Retinal pigment epithelial cell (primary cell): ENCODE measurements around the gene STAM.
"Not testable (repeated sequence)": the region's sequence is repeated elsewhere in the genome, so short reads cannot be mapped to it uniquely, and the experiment has no call there.

ENCODE experiments used
- DNase-seq: peaks from one replicate; pipeline ENCODE4 v3.0.0-alpha.2; 2010; ENCODE audit warnings: low read depth
- H3K4me3 ChIP-seq: 2 replicates; pipeline ENCODE4 v1.5.1; 2011; ENCODE audit warnings: mild to moderate bottlenecking, low read length, control low read depth, moderate library complexity
- CTCF ChIP-seq: conservative IDR thresholded peaks from 2 replicates; pipeline ENCODE4 v1.5.1; 2011; ENCODE audit warnings: low read depth, low read length, control low read depth, inconsistent platforms

The STAM gene

GRCh38 chr10:17626656-17627055 is 17.3 kb upstream of the STAM start:
- DNase-seq: no peak
- no peak for TF ChIP-seq CTCF
- no peak overlapping the region for H3K4me3 ChIP-seq

- H3K4me3 ChIP-seq, DNase-seq: not testable (repeated sequence)
Measured at GRCh38 chr10:17632590-17632989, 11.4 kb upstream of the STAM start.

- TF ChIP-seq CTCF: no peak
- H3K4me3 ChIP-seq: no peak overlapping the region
- DNase-seq: no peak
Measured at GRCh38 chr10:17633353-17633752, 10.6 kb upstream of the STAM start.

GRCh38 chr10:17637869-17638268 is 6.1 kb upstream of the STAM start:
- H3K4me3 ChIP-seq: no peak overlapping the region
- DNase-seq: no peak
- TF ChIP-seq CTCF: no peak

GRCh38 chr10:17640331-17640816 is 3.6 kb upstream of the STAM start:
- H3K4me3 ChIP-seq: no peak overlapping the region
- DNase-seq: no peak
- no peak for TF ChIP-seq CTCF

- DNase-seq: peak; percentile 68
- peak overlapping the region; percentile 98 for H3K4me3 ChIP-seq
- TF ChIP-seq CTCF: no peak
Measured at GRCh38 chr10:17643339-17643754, 604 bp upstream of the STAM start.

- TF ChIP-seq CTCF: no peak
- no peak for DNase-seq
- peak overlapping the region; percentile 98 for H3K4me3 ChIP-seq
Measured at GRCh38 chr10:17644485-17644943, 563 bp downstream of the STAM start.
